ENCODE data around the gene DHRS7C. TPM values are rescaled to one million over a fixed set of nuclear protein-coding genes. Genes with fewer than 3 reads are reported as not detected.

DHRS7C gene
- total RNA-seq, 5 donors from 2014 or later (not counting 1 experiment from before 2014, with no cell fraction given): not detected

DNA sequence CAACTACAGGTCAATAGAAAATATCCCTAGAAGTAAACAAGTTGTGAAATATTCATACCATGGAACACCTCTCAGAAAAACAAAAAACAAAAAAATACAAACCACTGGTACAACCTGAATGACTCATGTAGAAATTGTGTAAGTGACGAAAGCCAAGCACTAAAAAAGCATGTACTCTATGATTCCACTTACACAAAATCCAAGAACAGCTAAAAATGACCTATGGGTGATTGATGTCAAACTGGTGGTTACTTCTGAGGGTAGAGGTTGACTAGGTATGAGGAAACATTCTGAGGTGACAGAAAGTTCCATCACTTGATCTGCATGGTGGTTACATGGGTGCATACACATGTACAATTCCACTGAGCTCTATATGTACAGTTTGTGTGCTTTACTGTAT lies 31.1 kb downstream of the DHRS7C start:
- no CpG with 5 or more reads among the region's 1 CpG for WGBS (ENCODE audit: insufficient coverage)
- Mint-ChIP-seq H3K36me3 (no peaks in the 10 kb centered on the region), H3K4me3 (no peak overlapping the region), H3K27me3 (peaks cover 16 to 27% of the 10 kb centered on the region in 2 donors), H3K9me3 (no peaks in the 10 kb centered on the region), H3K4me1 (no peaks in the 10 kb centered on the region), H3K27ac (no peak overlapping the region)
- no peak overlapping the region for H3K4me3 ChIP-seq (ENCODE audit: control insufficient read depth in 1 of 2, extremely low read depth in 1 of 2, low read length in 1 of 2)
- POLR2A ChIA-PET: no interaction called here
- no peaks in the 10 kb centered on the region for H3K9me3 ChIP-seq
- no peaks in the 10 kb centered on the region for H3K4me1 ChIP-seq (ENCODE audit: control insufficient read depth in 1 of 2, extremely low read depth in 1 of 2, insufficient read depth in 2 of 2, low read length in 2 of 2)
- CTCF ChIA-PET: no interaction called here
- H3K36me3 ChIP-seq (ENCODE audit: control insufficient read depth in 2 of 2, extremely low read depth in 1 of 2, insufficient read depth in 1 of 2, low read length in 1 of 2): no peaks in the 10 kb centered on the region
- H3K27me3 ChIP-seq (replicated peaks in 1 of 2; ENCODE audit: control insufficient read depth in 2 of 2, extremely low read depth in 1 of 2, insufficient read depth in 2 of 2, low read length in 1 of 2): peaks cover 0 to 26% of the 10 kb centered on the region in 2 experiments
- ATAC-seq (replicated peaks in 1 of 4) (no peak), DNase-seq (no peak)
- no peak overlapping the region for H3K27ac ChIP-seq (ENCODE audit: low read length)

DNA sequence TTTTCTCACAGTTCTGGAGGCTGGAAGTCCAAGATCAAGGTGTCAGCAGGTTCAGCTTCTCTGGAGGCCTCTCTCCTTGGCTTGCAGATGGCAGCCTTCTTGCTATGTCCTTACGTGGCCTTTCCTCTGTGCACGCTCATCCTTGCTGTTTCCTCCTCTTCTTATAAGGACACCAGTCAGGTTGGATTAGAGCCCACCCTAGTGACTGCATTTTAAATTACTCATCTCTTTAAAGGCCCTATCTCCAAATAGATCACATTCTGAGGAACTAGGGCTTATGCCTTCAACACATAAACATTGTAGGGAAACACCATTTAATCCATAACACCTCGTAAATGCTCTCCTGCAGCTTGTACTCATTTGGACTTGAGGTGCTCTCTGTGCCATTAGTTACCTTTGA lies 36.3 kb downstream of the DHRS7C start:
- H3K27ac ChIP-seq (ENCODE audit: low read length): no peak overlapping the region
- H3K4me3 ChIP-seq (ENCODE audit: control insufficient read depth in 1 of 2, extremely low read depth in 1 of 2, low read length in 1 of 2): no peak overlapping the region
- H3K4me3 Mint-ChIP-seq: no peak overlapping the region
- 85% methylated on average over 2 of the region's 3 CpGs for WGBS (ENCODE audit: insufficient coverage)
- H3K9me3 Mint-ChIP-seq: no peaks in the 10 kb centered on the region
- POLR2A ChIA-PET: no interaction called here
- no peaks in the 10 kb centered on the region for H3K36me3 Mint-ChIP-seq
- no peaks in the 10 kb centered on the region for H3K36me3 ChIP-seq (ENCODE audit: control insufficient read depth in 2 of 2, extremely low read depth in 1 of 2, insufficient read depth in 1 of 2, low read length in 1 of 2)
- no peak overlapping the region for H3K27ac Mint-ChIP-seq
- ATAC-seq (replicated peaks in 1 of 4) (no peak), DNase-seq (no peak)
- CTCF ChIA-PET: no interaction called here
- H3K4me1 Mint-ChIP-seq: no peaks in the 10 kb centered on the region
- peaks cover 0 to 21% of the 10 kb centered on the region in 2 experiments for H3K27me3 ChIP-seq (replicated peaks in 1 of 2; ENCODE audit: control insufficient read depth in 2 of 2, extremely low read depth in 1 of 2, insufficient read depth in 2 of 2, low read length in 1 of 2)
- H3K9me3 ChIP-seq: no peaks in the 10 kb centered on the region
- H3K4me1 ChIP-seq (ENCODE audit: control insufficient read depth in 1 of 2, extremely low read depth in 1 of 2, insufficient read depth in 2 of 2, low read length in 2 of 2): no peaks in the 10 kb centered on the region
- peaks cover 20 to 27% of the 10 kb centered on the region in 2 donors for H3K27me3 Mint-ChIP-seq

DNA sequence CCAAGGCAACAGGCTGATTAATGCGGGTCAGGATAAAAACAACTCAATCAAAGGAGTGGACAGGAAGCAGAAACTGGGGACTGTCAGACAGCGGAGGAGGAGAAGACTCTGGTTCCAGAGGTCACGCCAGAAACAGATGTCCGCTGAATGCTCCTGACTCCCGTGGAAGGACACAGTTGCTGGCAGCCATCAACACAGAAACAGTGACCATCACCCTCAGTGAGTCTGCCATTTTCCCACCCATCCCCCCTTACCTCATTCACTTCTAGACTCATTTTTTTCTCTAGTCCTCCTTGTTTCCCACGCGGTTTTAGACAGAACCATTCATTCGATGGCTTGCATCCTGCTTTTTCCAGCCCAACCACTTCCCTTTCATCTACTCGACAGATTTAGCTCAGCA lies 40.9 kb downstream of the DHRS7C start:
- no peak overlapping the region for H3K27ac ChIP-seq (ENCODE audit: low read length)
- DNase-seq (no peak), ATAC-seq (replicated peaks in 1 of 4) (no peak)
- H3K4me1 ChIP-seq (ENCODE audit: control insufficient read depth in 1 of 2, extremely low read depth in 1 of 2, insufficient read depth in 2 of 2, low read length in 2 of 2): no peaks in the 10 kb centered on the region
- peaks cover 3 to 4% of the 10 kb centered on the region in 2 experiments for H3K27me3 ChIP-seq (replicated peaks in 1 of 2; ENCODE audit: control insufficient read depth in 2 of 2, extremely low read depth in 1 of 2, insufficient read depth in 2 of 2, low read length in 1 of 2)
- ChIA-PET POLR2A (no interaction called here), CTCF (no interaction called here)
- no peaks in the 10 kb centered on the region for H3K36me3 Mint-ChIP-seq
- H3K4me3 Mint-ChIP-seq: no peak overlapping the region
- no peak overlapping the region for H3K27ac Mint-ChIP-seq
- peaks cover 20 to 27% of the 10 kb centered on the region in 2 donors for H3K27me3 Mint-ChIP-seq
- no peaks in the 10 kb centered on the region for H3K36me3 ChIP-seq (ENCODE audit: control insufficient read depth in 2 of 2, extremely low read depth in 1 of 2, insufficient read depth in 1 of 2, low read length in 1 of 2)
- H3K9me3 ChIP-seq: no peaks in the 10 kb centered on the region
- no peak overlapping the region for H3K4me3 ChIP-seq (ENCODE audit: control insufficient read depth in 1 of 2, extremely low read depth in 1 of 2, low read length in 1 of 2)
- peaks cover 0 to 2% (median 0%) of the 10 kb centered on the region in 3 donors for H3K9me3 Mint-ChIP-seq
- 50% methylated on average over 9 of the region's 9 CpGs for whole genome bisulfite sequencing (ENCODE audit: insufficient coverage)
- no peaks in the 10 kb centered on the region for H3K4me1 Mint-ChIP-seq

DNA sequence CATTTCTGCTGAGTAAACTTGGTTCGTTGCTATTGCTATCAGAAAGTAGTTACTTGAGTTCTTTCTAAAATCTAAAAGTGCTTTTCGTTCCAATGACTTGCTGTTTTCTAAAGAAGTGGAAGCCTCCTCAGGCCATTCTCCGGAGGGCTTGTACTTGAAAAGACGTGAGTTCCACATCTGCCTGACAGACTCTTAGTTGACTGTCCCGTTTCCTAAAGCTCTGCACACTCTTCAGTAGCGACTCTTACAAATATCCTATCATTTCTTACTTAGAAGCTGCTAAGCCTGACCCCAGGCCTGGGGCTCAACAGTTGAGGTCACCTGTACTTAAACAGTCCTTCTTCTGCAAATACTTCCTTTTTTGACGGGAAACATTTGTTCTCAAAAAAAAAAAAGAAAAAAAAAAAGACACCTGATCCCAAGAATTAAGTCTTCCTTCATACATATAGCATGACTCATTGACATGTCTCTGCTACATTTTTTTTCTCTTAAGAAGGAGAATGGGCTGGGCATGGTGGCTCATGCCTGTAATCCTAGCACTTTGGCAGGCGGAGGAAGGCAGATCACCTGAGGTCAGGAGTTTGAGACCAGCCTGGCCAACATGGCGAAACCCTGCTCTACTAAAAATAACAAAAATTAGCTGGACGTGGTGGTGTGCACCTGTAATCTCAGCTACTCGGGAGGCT lies 61.5 kb downstream of the DHRS7C start:
- no peaks in the 10 kb centered on the region for H3K36me3 ChIP-seq (ENCODE audit: control insufficient read depth in 2 of 2, extremely low read depth in 1 of 2, insufficient read depth in 1 of 2, low read length in 1 of 2)
- POLR2A ChIA-PET: no interaction called here
- no peak overlapping the region for H3K27ac ChIP-seq (ENCODE audit: low read length)
- DNase-seq (no peak), ATAC-seq (replicated peaks in 1 of 4) (no peak)
- H3K4me3 ChIP-seq (ENCODE audit: control insufficient read depth in 1 of 2, extremely low read depth in 1 of 2, low read length in 1 of 2): no peak overlapping the region
- Mint-ChIP-seq H3K27ac (no peak overlapping the region), H3K9me3 (no peaks in the 10 kb centered on the region), H3K4me1 (no peaks in the 10 kb centered on the region), H3K36me3 (no peaks in the 10 kb centered on the region), H3K4me3 (no peak overlapping the region), H3K27me3 (peaks cover 4 to 5% of the 10 kb centered on the region in 2 donors)
- no peaks in the 10 kb centered on the region for H3K9me3 ChIP-seq
- WGBS (ENCODE audit: insufficient coverage): 14% methylated on average over 1 of the region's 11 CpGs
- no peaks in the 10 kb centered on the region for H3K4me1 ChIP-seq (ENCODE audit: control insufficient read depth in 1 of 2, extremely low read depth in 1 of 2, insufficient read depth in 2 of 2, low read length in 2 of 2)
- CTCF ChIA-PET: interaction anchor here in 1 of 2 donors (0.7 kb wide), 1 partner anchor 15 kb away, joined by 11 read pairs; no protein-coding TSS in a partner anchor
- peaks cover 0 to 19% of the 10 kb centered on the region in 2 experiments for H3K27me3 ChIP-seq (replicated peaks in 1 of 2; ENCODE audit: control insufficient read depth in 2 of 2, extremely low read depth in 1 of 2, insufficient read depth in 2 of 2, low read length in 1 of 2)

DNA sequence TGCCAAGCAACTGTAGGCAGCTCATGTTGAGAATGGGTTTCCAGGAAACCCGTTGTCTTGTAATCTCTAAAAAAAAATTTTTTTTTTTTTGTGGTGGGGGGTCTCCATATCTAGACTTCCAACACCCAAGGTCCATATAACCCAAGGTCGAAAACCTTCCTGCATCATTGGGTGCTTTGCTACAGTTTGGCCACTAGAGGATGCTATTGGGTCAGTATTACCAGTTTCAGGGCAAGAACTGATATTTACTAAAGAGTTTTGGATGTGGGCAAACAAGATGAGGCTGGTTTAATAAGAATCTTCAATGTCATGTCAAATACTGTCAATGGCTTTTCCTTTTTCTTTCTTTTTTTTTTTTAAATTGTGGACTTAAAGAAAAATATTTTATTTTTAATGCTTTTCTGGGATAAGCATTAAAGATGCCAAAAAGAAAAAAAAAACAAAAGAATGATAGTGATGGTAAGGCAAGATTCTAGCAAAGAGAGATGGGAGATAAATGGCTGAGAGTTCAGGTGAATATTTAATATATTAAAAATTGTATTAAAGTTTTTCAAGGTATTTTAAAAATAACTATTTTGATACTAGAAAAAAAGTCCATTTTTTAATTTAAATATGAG lies 62.2 kb downstream of the DHRS7C start:
- no peak overlapping the region for H3K4me3 ChIP-seq (ENCODE audit: control insufficient read depth in 1 of 2, extremely low read depth in 1 of 2, low read length in 1 of 2)
- ChIA-PET POLR2A (no interaction called here), CTCF (no interaction called here)
- H3K36me3 ChIP-seq (ENCODE audit: control insufficient read depth in 2 of 2, extremely low read depth in 1 of 2, insufficient read depth in 1 of 2, low read length in 1 of 2): no peaks in the 10 kb centered on the region
- no peak overlapping the region for H3K27ac ChIP-seq (ENCODE audit: low read length)
- Mint-ChIP-seq H3K27me3 (peaks cover 4 to 5% of the 10 kb centered on the region in 2 donors), H3K4me1 (no peaks in the 10 kb centered on the region), H3K27ac (no peak overlapping the region), H3K4me3 (no peak overlapping the region), H3K36me3 (no peaks in the 10 kb centered on the region), H3K9me3 (no peaks in the 10 kb centered on the region)
- H3K4me1 ChIP-seq (ENCODE audit: control insufficient read depth in 1 of 2, extremely low read depth in 1 of 2, insufficient read depth in 2 of 2, low read length in 2 of 2): no peaks in the 10 kb centered on the region
- H3K9me3 ChIP-seq: no peaks in the 10 kb centered on the region
- ATAC-seq (replicated peaks in 1 of 4) (no peak), DNase-seq (peak in 1 of 35 experiments; percentile 55)
- peaks cover 0 to 19% of the 10 kb centered on the region in 2 experiments for H3K27me3 ChIP-seq (replicated peaks in 1 of 2; ENCODE audit: control insufficient read depth in 2 of 2, extremely low read depth in 1 of 2, insufficient read depth in 2 of 2, low read length in 1 of 2)
- no CpG with 5 or more reads among the region's 2 CpGs for WGBS (ENCODE audit: insufficient coverage)

DNA sequence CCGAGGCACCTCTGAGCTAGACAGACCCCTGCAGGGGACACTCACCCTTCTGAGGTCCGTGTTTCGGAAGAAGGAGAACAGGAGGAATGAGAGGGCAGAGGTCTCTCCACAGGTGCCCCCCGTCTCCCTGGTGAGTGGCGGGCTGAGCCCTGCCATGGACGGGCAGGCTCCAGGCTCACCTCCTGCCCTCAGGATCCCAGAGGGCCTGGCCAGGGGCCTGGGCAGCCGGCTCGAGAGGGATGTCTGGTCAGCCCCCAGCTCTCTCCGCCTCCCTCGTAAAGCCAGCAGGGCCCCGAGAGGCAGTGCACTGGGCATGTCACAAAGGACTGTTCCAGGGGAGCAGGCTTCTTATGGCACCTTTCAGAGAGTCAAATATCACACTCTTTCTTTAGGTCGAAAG lies 62.8 kb downstream of the DHRS7C start:
- POLR2A ChIA-PET: no interaction called here
- no peaks in the 10 kb centered on the region for H3K4me1 Mint-ChIP-seq
- DNase-seq (no peak), ATAC-seq (replicated peaks in 1 of 4) (no peak)
- CTCF ChIA-PET: no interaction called here
- no peaks in the 10 kb centered on the region for H3K9me3 Mint-ChIP-seq
- Histone ChIP-seq H3K36me3 (ENCODE audit: control insufficient read depth in 2 of 2, extremely low read depth in 1 of 2, insufficient read depth in 1 of 2, low read length in 1 of 2) (no peaks in the 10 kb centered on the region), H3K9me3 (no peaks in the 10 kb centered on the region), H3K27ac (ENCODE audit: low read length) (no peak overlapping the region), H3K27me3 (replicated peaks in 1 of 2; ENCODE audit: control insufficient read depth in 2 of 2, extremely low read depth in 1 of 2, insufficient read depth in 2 of 2, low read length in 1 of 2) (peaks cover 0 to 19% of the 10 kb centered on the region in 2 experiments), H3K4me1 (ENCODE audit: control insufficient read depth in 1 of 2, extremely low read depth in 1 of 2, insufficient read depth in 2 of 2, low read length in 2 of 2) (no peaks in the 10 kb centered on the region), H3K4me3 (ENCODE audit: control insufficient read depth in 1 of 2, extremely low read depth in 1 of 2, low read length in 1 of 2) (no peak overlapping the region)
- 80% methylated on average over 9 of the region's 12 CpGs for WGBS (ENCODE audit: insufficient coverage)
- H3K36me3 Mint-ChIP-seq: no peaks in the 10 kb centered on the region
- H3K27me3 Mint-ChIP-seq: peaks cover 4 to 5% of the 10 kb centered on the region in 2 donors
- H3K27ac Mint-ChIP-seq: no peak overlapping the region
- H3K4me3 Mint-ChIP-seq: no peak overlapping the region
